ENCODE data around the gene CLEC2D. TPM values are rescaled to one million over a fixed set of nuclear protein-coding genes. Genes with fewer than 3 reads are reported as not detected.

Gene CLEC2D
- total and polyA plus RNA-seq, 11 donors = 1.1 to 18.7 (median 1.6) TPM

DNA sequence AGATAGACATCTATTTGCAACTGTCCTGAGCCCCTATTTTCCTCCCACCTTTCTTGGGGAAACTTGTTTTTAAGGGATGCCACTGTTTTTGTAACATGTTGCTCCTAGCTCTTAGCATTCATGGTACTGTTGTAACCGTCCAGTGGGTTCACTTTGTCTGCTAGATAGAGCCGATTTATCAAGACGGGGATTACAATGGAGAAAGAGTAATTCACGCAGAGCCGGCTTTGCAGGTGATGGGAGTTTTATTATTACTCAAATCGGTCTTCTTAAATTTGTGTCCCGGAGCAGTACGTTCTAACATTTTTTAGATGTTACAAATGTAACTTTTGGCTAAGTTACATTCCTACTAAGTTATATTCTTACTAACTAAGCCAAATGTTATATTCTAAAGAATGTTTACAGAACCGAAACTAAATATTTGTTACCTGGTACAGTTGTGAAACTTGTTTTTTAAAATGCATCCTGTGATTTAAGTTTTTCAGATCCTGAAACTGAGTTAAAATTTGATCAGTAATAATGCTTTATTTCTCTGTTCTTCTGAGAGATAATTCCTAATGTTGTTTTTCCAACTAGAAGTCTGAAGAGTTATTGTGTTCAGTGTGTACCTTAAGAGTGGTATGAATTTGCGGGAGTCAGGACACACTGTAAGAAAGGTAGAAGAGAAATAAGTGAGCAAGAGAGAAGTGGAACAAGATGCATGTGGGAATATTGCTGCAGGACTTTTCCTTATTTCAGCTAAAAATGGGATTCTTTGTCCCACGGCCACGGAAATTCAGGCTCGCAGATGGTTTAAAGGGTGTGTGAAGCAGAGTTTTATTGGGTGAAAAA lies 20.6 kb upstream of the CLEC2D start:
- Histone ChIP-seq H3K9me3 (no peaks in the 10 kb centered on the region), H3K27ac (peak overlapping the region; percentile 83 to 95 (median 89)), H3K36me3 (peaks cover 0 to 6% (median 4%) of the 10 kb centered on the region in 9 donors), H3K27me3 (no peaks in the 10 kb centered on the region), H3K4me1 (peaks cover 0 to 45% (median 25%) of the 10 kb centered on the region in 12 donors), H3K4me3 (peak overlapping the region; percentile 38 to 84 (median 70))
- peak in 1 of 4 donors; percentile 3 for ATAC-seq
- 5 to 10% (median 6%) methylated on average over 13 of the region's 13 CpGs for WGBS, 4 donors
- no peak for DNase-seq
- no peak for TF ChIP-seq POLR2A (IDR thresholded peaks at IDR 0.05)
- TF ChIP-seq, protein P1, sequence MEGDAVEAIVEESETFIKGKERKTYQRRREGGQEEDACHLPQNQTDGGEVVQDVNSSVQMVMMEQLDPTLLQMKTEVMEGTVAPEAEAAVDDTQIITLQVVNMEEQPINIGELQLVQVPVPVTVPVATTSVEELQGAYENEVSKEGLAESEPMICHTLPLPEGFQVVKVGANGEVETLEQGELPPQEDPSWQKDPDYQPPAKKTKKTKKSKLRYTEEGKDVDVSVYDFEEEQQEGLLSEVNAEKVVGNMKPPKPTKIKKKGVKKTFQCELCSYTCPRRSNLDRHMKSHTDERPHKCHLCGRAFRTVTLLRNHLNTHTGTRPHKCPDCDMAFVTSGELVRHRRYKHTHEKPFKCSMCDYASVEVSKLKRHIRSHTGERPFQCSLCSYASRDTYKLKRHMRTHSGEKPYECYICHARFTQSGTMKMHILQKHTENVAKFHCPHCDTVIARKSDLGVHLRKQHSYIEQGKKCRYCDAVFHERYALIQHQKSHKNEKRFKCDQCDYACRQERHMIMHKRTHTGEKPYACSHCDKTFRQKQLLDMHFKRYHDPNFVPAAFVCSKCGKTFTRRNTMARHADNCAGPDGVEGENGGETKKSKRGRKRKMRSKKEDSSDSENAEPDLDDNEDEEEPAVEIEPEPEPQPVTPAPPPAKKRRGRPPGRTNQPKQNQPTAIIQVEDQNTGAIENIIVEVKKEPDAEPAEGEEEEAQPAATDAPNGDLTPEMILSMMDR (IDR thresholded peaks at IDR 0.05) = no peak
- intact Hi-C loops (cut with DNase I) = loop anchor here in 4 of 10 donors (1.0 to 5.0 kb wide), 4 partner anchors 51 to 58 kb away; no protein-coding TSS in a partner anchor

DNA sequence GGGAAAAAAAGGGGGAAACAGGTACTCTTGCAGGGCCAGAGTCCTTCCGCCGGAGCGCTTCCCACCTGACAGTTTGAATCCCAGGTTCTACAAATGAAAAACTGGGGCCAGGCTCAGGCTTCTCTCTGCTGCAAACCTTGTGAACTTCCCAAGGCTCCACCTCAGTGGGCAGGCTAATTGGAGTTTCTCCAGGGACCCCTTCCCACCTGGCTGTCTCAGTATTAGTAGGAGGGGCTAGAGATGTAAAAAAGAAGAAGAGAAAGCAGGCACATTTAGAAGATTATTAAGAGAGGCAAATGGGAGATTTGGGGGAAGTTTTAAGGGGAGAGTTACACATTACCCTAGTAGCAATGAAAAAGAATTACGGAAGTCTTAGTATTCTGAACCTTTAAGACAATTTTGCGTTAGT lies 20.0 kb upstream of the CLEC2D start:
- H3K27me3 ChIP-seq = no peaks in the 10 kb centered on the region
- H3K4me1 ChIP-seq = peaks cover 0 to 45% (median 25%) of the 10 kb centered on the region in 12 donors
- peak overlapping the region; percentile 39 to 95 (median 89) for H3K27ac ChIP-seq
- H3K36me3 ChIP-seq = peaks cover 0 to 12% (median 8%) of the 10 kb centered on the region in 9 donors
- no peak for DNase-seq
- WGBS, 4 donors = 25 to 37% (median 28%) methylated on average over 5 of the region's 5 CpGs
- H3K9me3 ChIP-seq = no peaks in the 10 kb centered on the region
- no peak for ATAC-seq
- H3K4me3 ChIP-seq = peak overlapping the region; percentile 0 to 84 (median 70)
- TF ChIP-seq POLR2A (IDR thresholded peaks at IDR 0.05) = no peak
- TF ChIP-seq, protein P1 (IDR thresholded peaks at IDR 0.05) = no peak
- intact Hi-C loops (cut with DNase I) = loop anchor here in 3 of 10 donors (2.0 to 5.0 kb wide), 3 partner anchors 51 to 58 kb away; no protein-coding TSS in a partner anchor

DNA sequence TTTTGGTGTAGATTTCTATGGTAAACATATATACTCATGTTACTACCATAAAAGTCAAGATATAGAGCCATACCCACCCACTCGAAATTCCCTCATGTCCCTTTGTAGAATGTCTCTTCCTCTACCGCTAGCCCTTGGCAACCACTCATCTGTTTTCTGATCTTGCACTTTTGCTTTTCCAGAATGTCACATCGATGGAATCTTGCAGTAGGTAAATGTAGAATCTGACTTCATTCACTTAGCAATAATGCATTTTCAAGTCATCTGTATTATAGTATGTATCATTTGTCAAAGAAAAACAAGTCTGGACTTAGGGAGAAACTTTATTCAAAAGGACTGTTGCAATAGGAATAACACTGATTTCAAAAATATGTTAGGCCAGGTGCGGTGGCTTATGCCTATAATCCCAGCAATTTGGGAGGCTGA lies 19.3 kb upstream of the CLEC2D start:
- 28 to 43% (median 32%) methylated on average over 4 of the region's 4 CpGs for WGBS, 4 donors
- no peak for DNase-seq
- Histone ChIP-seq H3K27ac (peak overlapping the region; percentile 39 to 95 (median 89)), H3K27me3 (no peaks in the 10 kb centered on the region), H3K9me3 (no peaks in the 10 kb centered on the region), H3K36me3 (peaks cover 0 to 19% (median 14%) of the 10 kb centered on the region in 9 donors), H3K4me1 (peaks cover 0 to 45% (median 25%) of the 10 kb centered on the region in 12 donors), H3K4me3 (peak overlapping the region in 11 of 12 donors; percentile 13 to 84 (median 68))
- intact Hi-C loops (cut with DNase I) = loop anchor here in 1 of 10 donors (2.0 kb wide), 1 partner anchor 51 kb away; no protein-coding TSS in a partner anchor
- no peak for ATAC-seq
- TF ChIP-seq POLR2A (IDR thresholded peaks at IDR 0.05) = no peak
- TF ChIP-seq, protein P1 (IDR thresholded peaks at IDR 0.05) = no peak

DNA sequence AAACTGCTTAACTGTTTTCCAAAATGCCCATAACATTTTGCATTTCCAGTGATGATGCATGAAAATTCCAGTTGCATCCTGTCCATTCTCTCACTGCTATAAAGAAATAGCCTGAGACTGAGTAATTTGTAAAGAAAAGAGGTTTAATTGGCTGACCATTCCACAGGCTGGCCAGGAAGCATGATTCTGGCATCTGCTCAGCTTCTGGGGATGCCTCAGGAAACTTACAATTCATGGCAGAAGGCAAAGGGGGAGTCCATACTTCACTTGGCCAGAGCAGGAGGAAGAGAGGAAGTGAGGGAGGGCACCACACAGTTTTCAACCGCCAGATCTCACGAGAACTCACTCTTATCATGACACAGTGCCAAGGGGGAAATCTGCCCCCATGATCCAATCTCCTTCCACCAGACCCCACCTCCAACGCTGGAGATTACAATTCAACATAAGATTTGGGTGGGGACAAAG lies 18.2 kb upstream of the CLEC2D start:
- Histone ChIP-seq H3K27me3 (no peaks in the 10 kb centered on the region), H3K9me3 (no peaks in the 10 kb centered on the region), H3K4me3 (peak overlapping the region in 2 of 12 donors; percentile 65 to 68), H3K27ac (peak overlapping the region in 10 of 12 donors; percentile 17 to 95 (median 90)), H3K4me1 (peaks cover 0 to 45% (median 25%) of the 10 kb centered on the region in 12 donors), H3K36me3 (peaks cover 0 to 30% (median 17%) of the 10 kb centered on the region in 9 donors)
- DNase-seq = peak in 2 of 5 donors; percentile 21 to 26
- intact Hi-C loops (cut with DNase I) = loop anchor here in 1 of 10 donors (2.0 kb wide), 1 partner anchor 50 kb away; no protein-coding TSS in a partner anchor
- no peak for TF ChIP-seq POLR2A (IDR thresholded peaks at IDR 0.05)
- TF ChIP-seq, protein P1 (IDR thresholded peaks at IDR 0.05) = no peak
- WGBS, 4 donors = 43 to 64% (median 47%) methylated on average over 3 of the region's 3 CpGs
- no peak for ATAC-seq
